ENCODE data around the gene BBC3. TPM values are rescaled to one million over a fixed set of nuclear protein-coding genes. Genes with fewer than 3 reads are reported as not detected.
A peak's percentile ranks its signal among the peaks of the same experiment; 100 is the strongest.

Gene BBC3
- total RNA-seq, 1 experiment from 2014 or later: 49.5 TPM

- ChIA-PET POLR2A (interaction anchor here (1.1 to 3.6 kb wide), 6 partner anchors 8 to 47 kb away, joined by 3 to 29 read pairs (median 9); partner anchors contain the start of gene CCDC9), CTCF (interaction anchor here (0.5 to 9.2 kb wide), 17 partner anchors 10 to 197 kb away, joined by 3 to 402 read pairs (median 7); partner anchors contain the start of gene ZC3H4)
- H3K27me3 Mint-ChIP-seq (ENCODE audit: low read depth): no peaks in the 10 kb centered on the region
- no peak overlapping the region for H3K4me3 Mint-ChIP-seq
- peak; percentile 61 for ATAC-seq
- no peak for DNase-seq (ENCODE audit: low spot score)
- TF ChIP-seq USF1 (CRISPR knock-in tag; IDR thresholded peaks at IDR 0.05) (peak; percentile 28; the same call in 1 of the 2 replicates), E2F4 (CRISPR knock-in tag; IDR thresholded peaks at IDR 0.05; ENCODE audit: borderline replicate concordance, low read depth) (no peak), FOXK1 (CRISPR knock-in tag; IDR thresholded peaks at IDR 0.05) (no peak)
- peaks cover 20% of the 10 kb centered on the region for H3K4me1 Mint-ChIP-seq
- H3K27ac Mint-ChIP-seq: peak overlapping the region; percentile 98
- H3K36me3 Mint-ChIP-seq: peaks cover 47% of the 10 kb centered on the region
- H3K9me3 Mint-ChIP-seq: no peaks in the 10 kb centered on the region
These were observed 21.4 kb downstream of the BBC3 start for GRCh38 chr19:47209319-47210179.

GRCh38 chr19:47203254-47203653, 27.7 kb downstream of the BBC3 start:
- no peak for TF ChIP-seq GRHL2 (CRISPR knock-in tag; IDR thresholded peaks at IDR 0.05; ENCODE audit: insufficient replicate concordance, severe bottlenecking)
- no peak for TF ChIP-seq ATF1 (CRISPR knock-in tag; IDR thresholded peaks at IDR 0.05)
- no peak for TF ChIP-seq FOXP1 (CRISPR knock-in tag; IDR thresholded peaks at IDR 0.05; ENCODE audit: borderline replicate concordance)
- Mint-ChIP-seq H3K4me1 (no peaks in the 10 kb centered on the region), H3K27me3 (ENCODE audit: low read depth) (no peaks in the 10 kb centered on the region), H3K4me3 (no peak overlapping the region), H3K9me3 (no peaks in the 10 kb centered on the region), H3K27ac (peak overlapping the region; percentile 93), H3K36me3 (peaks cover 59% of the 10 kb centered on the region)
- POLR2A ChIA-PET: no interaction called here
- DNase-seq (ENCODE audit: low spot score) (no peak), ATAC-seq (no peak)
- CTCF ChIA-PET: interaction anchor here (3.6 kb wide), 1 partner anchor 41 kb away, joined by 12 read pairs; no protein-coding TSS in a partner anchor

GRCh38 chr19:47200530-47200929, 30.5 kb downstream of the BBC3 start:
- POLR2A ChIA-PET: interaction anchor here (1.2 kb wide), 1 partner anchor 16 kb away, joined by 4 read pairs; no protein-coding TSS in a partner anchor
- no peaks in the 10 kb centered on the region for H3K9me3 Mint-ChIP-seq

GRCh38 chr19:47197141-47197540, 33.9 kb downstream of the BBC3 start:
- peaks cover 38% of the 10 kb centered on the region for H3K36me3 Mint-ChIP-seq
- CTCF ChIA-PET: no interaction called here
- no peak for TF ChIP-seq ERG (CRISPR knock-in tag; IDR thresholded peaks at IDR 0.05)
- TF ChIP-seq HMGXB4 (CRISPR knock-in tag; IDR thresholded peaks at IDR 0.05): no peak
- TF ChIP-seq OVOL2 (CRISPR knock-in tag; IDR thresholded peaks at IDR 0.05; ENCODE audit: borderline replicate concordance): no peak
- no peak for TF ChIP-seq FOXJ3 (CRISPR knock-in tag; IDR thresholded peaks at IDR 0.05; ENCODE audit: borderline replicate concordance)
- TF ChIP-seq ESRRA (CRISPR knock-in tag; IDR thresholded peaks at IDR 0.05; ENCODE audit: borderline replicate concordance): no peak
- H3K9me3 Mint-ChIP-seq: no peaks in the 10 kb centered on the region
- DNase-seq (ENCODE audit: low spot score): no peak
- no peak overlapping the region for H3K27ac Mint-ChIP-seq
- H3K4me1 Mint-ChIP-seq: no peaks in the 10 kb centered on the region
- H3K27me3 Mint-ChIP-seq (ENCODE audit: low read depth): no peaks in the 10 kb centered on the region
- ATAC-seq: no peak
- POLR2A ChIA-PET: no interaction called here
- H3K4me3 Mint-ChIP-seq: no peak overlapping the region

More at GRCh38 chr19:47200530-47200929, 30.5 kb downstream of the BBC3 start:
- no peak for TF ChIP-seq PRRX2 (CRISPR knock-in tag; IDR thresholded peaks at IDR 0.05)
- no peak for TF ChIP-seq NFATC4 (CRISPR knock-in tag; IDR thresholded peaks at IDR 0.05)
- no peak for TF ChIP-seq SOX15 (CRISPR knock-in tag; IDR thresholded peaks at IDR 0.05)
- no peak for TF ChIP-seq ZNF416 (CRISPR knock-in tag; IDR thresholded peaks at IDR 0.05)
- no peak for TF ChIP-seq EMX1 (CRISPR knock-in tag; IDR thresholded peaks at IDR 0.05)
- Mint-ChIP-seq H3K36me3 (peaks cover 55% of the 10 kb centered on the region), H3K27me3 (ENCODE audit: low read depth) (no peaks in the 10 kb centered on the region), H3K4me1 (no peaks in the 10 kb centered on the region), H3K4me3 (no peak overlapping the region), H3K27ac (no peak overlapping the region)
- CTCF ChIA-PET: interaction anchor here (0.6 to 3.7 kb wide), 4 partner anchors 11 to 187 kb away, joined by 3 to 25 read pairs (median 8); no protein-coding TSS in a partner anchor
- no peak for ATAC-seq
- no peak for DNase-seq (ENCODE audit: low spot score)

All from WTC11 (cell line).